Breast epithelium (tissue), 3 donors: ENCODE measurements around the gene THAP12.

ENCODE experiments used
- CTCF ChIP-seq, 3 donors: fragments of 450-650 bp; IDR thresholded peaks; one replicate each; pipeline ENCODE4 v1.5.1; 2016 to 2017; ENCODE audit warnings: antibody characterized with exemption in 3 of 3, mild to moderate bottlenecking in 3 of 3, moderate library complexity in 3 of 3
- POLR2A ChIP-seq: fragments of 450-650 bp; IDR thresholded peaks from one replicate; pipeline ENCODE4 v1.6.1; 2016; ENCODE audit warnings: antibody characterized with exemption, mild to moderate bottlenecking, moderate library complexity

- TF ChIP-seq CTCF (IDR thresholded peaks at IDR 0.05): no peak
- TF ChIP-seq POLR2A: no peak
Measured at GRCh38 chr11:76400967-76401366, 20.0 kb upstream of the THAP12 start.
